H1 (cell line): ENCODE data around the gene DOCK1. TPM values are rescaled to one million over a fixed set of nuclear protein-coding genes. Genes with fewer than 3 reads are reported as not detected.

Experiments
- CTCF ChIA-PET: fragments of 300-600 bp; sonication (Branson Sonifier 250); formaldehyde crosslinking; loops from one replicate; lab custom pipeline; 2021; ENCODE audit not compliant: partially characterized antibody; lab: Charles Lee
- POLR2A ChIA-PET: fragments of 300-600 bp; sonication (Branson Sonifier 250); formaldehyde crosslinking; loops from one replicate; lab custom pipeline; 2021; ENCODE audit warnings: inconsistent platforms; ENCODE audit not compliant: partially characterized antibody; lab: Charles Lee
- DNase-seq, 2 experiments: peaks; one replicate each; pipeline versions ENCODE4 v3.0.0 to v3.0.0-alpha.2; 2010 to 2022; ENCODE audit warnings: low spot score in 2 of 2, low read depth in 1 of 2, mixed read lengths in 1 of 2
- FAIRE-seq: peaks from 2 replicates; lab custom pipeline; 2011; peaks lifted over from hg19 to GRCh38; lab: Jason Lieb, UNC
- H2AFZ ChIP-seq: 2 replicates; pipeline ENCODE4 v1.8.1; 2012; ENCODE audit warnings: low read length, inconsistent platforms
- H2AK5ac ChIP-seq: 2 replicates; pipeline ENCODE4 v1.6.1; 2013; ENCODE audit warnings: low read depth, low read length
- H2BK120ac ChIP-seq: replicated peaks from 2 replicates; pipeline ENCODE3; 2013; ENCODE audit warnings: low read depth, low read length, inconsistent platforms
- H2BK12ac ChIP-seq: 2 replicates; pipeline ENCODE4 v1.6.1; 2013; ENCODE audit warnings: low read depth, low read length
- H2BK15ac ChIP-seq: 2 replicates; pipeline ENCODE4 v1.6.1; 2013; ENCODE audit warnings: low read length
- H2BK20ac ChIP-seq: 2 replicates; pipeline ENCODE4 v1.6.1; 2013; ENCODE audit warnings: low read length
- H2BK5ac ChIP-seq: 2 replicates; pipeline ENCODE4 v1.6.1; 2013; ENCODE audit warnings: low read depth, low read length
- H3K14ac ChIP-seq: 2 replicates; pipeline ENCODE4 v1.6.1; 2013; ENCODE audit warnings: inconsistent platforms; ENCODE audit not compliant: insufficient read length
- H3K18ac ChIP-seq: 2 replicates; pipeline ENCODE4 v1.6.1; 2013; ENCODE audit warnings: low read length; ENCODE audit errors: extremely low read depth
- H3K23ac ChIP-seq: 2 replicates; pipeline ENCODE4 v1.6.1; 2013; ENCODE audit warnings: inconsistent platforms; ENCODE audit not compliant: insufficient read length
- H3K23me2 ChIP-seq: 2 replicates; pipeline ENCODE4 v1.6.1; 2013; ENCODE audit warnings: low read depth, low read length
- H3K27ac ChIP-seq: 2 replicates; pipeline ENCODE4 v1.6.1; 2011; ENCODE audit warnings: low read depth, low read length, inconsistent platforms
- H3K27me3 ChIP-seq, 4 experiments: replicated peaks in 1 of 4; 1 replicate in 1 of 4; 2 replicates in 3 of 4; pipeline versions ENCODE4 v1.6.1 to v1.8.1; 2011 to 2013; ENCODE audit warnings: low read length in 3 of 4, mild to moderate bottlenecking in 3 of 4, inconsistent platforms in 2 of 4, mixed read lengths in 2 of 4, moderate library complexity in 1 of 4; ENCODE audit not compliant: control insufficient read depth in 3 of 4, insufficient read depth in 3 of 4; ENCODE audit errors: extremely low read depth in 1 of 4
- H3K36me3 ChIP-seq, 4 experiments: 2 replicates each; pipeline versions ENCODE4 v1.6.1 to v1.8.1; 2011 to 2013; ENCODE audit warnings: mild to moderate bottlenecking in 4 of 4, low read length in 3 of 4, moderate library complexity in 2 of 4, control low read depth in 1 of 4, inconsistent platforms in 1 of 4; ENCODE audit not compliant: insufficient read depth in 4 of 4, control insufficient read depth in 2 of 4
- H3K4ac ChIP-seq: replicated peaks from 2 replicates; pipeline ENCODE3; 2013; ENCODE audit warnings: low read length, low read depth, mixed read lengths, inconsistent platforms; ENCODE audit not compliant: insufficient read length
- H3K4me1 ChIP-seq, 4 experiments: replicated peaks in 1 of 4; 1 replicate in 1 of 4; 2 replicates in 3 of 4; pipeline versions ENCODE4 v1.6.1 to v1.8.1; 2011 to 2013; ENCODE audit warnings: low read length in 3 of 4, inconsistent platforms in 2 of 4, mixed read lengths in 1 of 4; ENCODE audit not compliant: insufficient read depth in 4 of 4, control insufficient read depth in 3 of 4
- H3K4me2 ChIP-seq, 2 experiments: 2 replicates each; pipeline versions ENCODE4 v1.6.1 to v1.8.1; 2011 to 2013; ENCODE audit warnings: low read depth in 2 of 2, low read length in 2 of 2, control low read depth in 1 of 2, inconsistent platforms in 1 of 2, mild to moderate bottlenecking in 1 of 2; ENCODE audit not compliant: insufficient read depth in 1 of 2
- H3K4me3 ChIP-seq, 4 experiments: fragments of 200-600, 300-600 bp in 1 of 4; sonication (generic), shearing (Covaris generic), sonication (Bioruptor Twin) in 1 of 4; 2 replicates each; pipeline versions ENCODE4 v1.5.1 to v1.8.1; 2011 to 2016; ENCODE audit warnings: low read length in 4 of 4, low read depth in 3 of 4, control low read depth in 2 of 4, inconsistent platforms in 2 of 4, mild to moderate bottlenecking in 2 of 4, mixed read lengths in 1 of 4, moderate library complexity in 1 of 4; ENCODE audit not compliant: insufficient read depth in 2 of 4; ENCODE audit errors: extremely low read depth in 1 of 4
- H3K56ac ChIP-seq: replicated peaks from 2 replicates; pipeline ENCODE3; 2013; ENCODE audit warnings: low read depth, mild to moderate bottlenecking, mixed read lengths, low read length, inconsistent platforms; ENCODE audit not compliant: insufficient read length
- H3K79me1 ChIP-seq: 2 replicates; pipeline ENCODE4 v1.6.1; 2013; ENCODE audit warnings: low read depth, low read length, control low read depth
- H3K79me2 ChIP-seq, 2 experiments: 2 replicates each; pipeline versions ENCODE4 v1.6.1 to v1.8.1; 2012 to 2013; ENCODE audit warnings: low read length in 2 of 2, mild to moderate bottlenecking in 2 of 2, inconsistent platforms in 1 of 2; ENCODE audit not compliant: insufficient read depth in 2 of 2, control insufficient read depth in 1 of 2
- H3K9ac ChIP-seq, 4 experiments: replicated peaks in 1 of 4; 1 replicate in 1 of 4; 2 replicates in 3 of 4; pipeline versions ENCODE4 v1.6.1 to v1.8.1; 2011 to 2013; ENCODE audit warnings: low read depth in 3 of 4, low read length in 3 of 4, control low read depth in 2 of 4, mild to moderate bottlenecking in 2 of 4, moderate library complexity in 2 of 4, inconsistent platforms in 1 of 4; ENCODE audit errors: extremely low read depth in 1 of 4
- H3K9me3 ChIP-seq, 2 experiments: 2 replicates each; pipeline versions ENCODE4 v1.6.1 to v1.8.1; 2012 to 2013; ENCODE audit warnings: mild to moderate bottlenecking in 2 of 2, moderate library complexity in 2 of 2, control low read depth in 1 of 2, inconsistent platforms in 1 of 2, low read depth in 1 of 2, low read length in 1 of 2, mixed read lengths in 1 of 2; ENCODE audit not compliant: insufficient read depth in 2 of 2
- H4K20me1 ChIP-seq, 2 experiments: replicated peaks in 1 of 2; 2 replicates each; pipeline versions ENCODE3 to v1.8.1; 2011 to 2013; ENCODE audit warnings: inconsistent platforms in 2 of 2, low read length in 2 of 2, mild to moderate bottlenecking in 1 of 2; ENCODE audit not compliant: insufficient read depth in 2 of 2, control insufficient read depth in 1 of 2
- H4K5ac ChIP-seq: 2 replicates; pipeline ENCODE4 v1.6.1; 2013; ENCODE audit warnings: low read length, low read depth, mixed read lengths, inconsistent platforms; ENCODE audit not compliant: insufficient read length
- H4K8ac ChIP-seq: 2 replicates; pipeline ENCODE4 v1.8.0; 2013; ENCODE audit warnings: mild to moderate bottlenecking, moderate library complexity, low read length, inconsistent platforms; ENCODE audit not compliant: insufficient read depth; ENCODE audit errors: extremely low read depth
- H4K91ac ChIP-seq: replicated peaks from 2 replicates; pipeline ENCODE3; 2013; ENCODE audit warnings: low read length, mixed read lengths, inconsistent platforms; ENCODE audit not compliant: insufficient read length
- KDM4A ChIP-seq: IDR thresholded peaks from one replicate; pipeline ENCODE4 v1.7.1; 2012; ENCODE audit warnings: low read depth, mild to moderate bottlenecking, moderate library complexity, low read length, inconsistent platforms; ENCODE audit not compliant: severe bottlenecking
- RAD21 ChIP-seq, 2 experiments: IDR thresholded peaks in 1 of 2; conservative IDR thresholded peaks in 1 of 2; 2 replicates each; pipeline ENCODE4 v1.6.1; 2011; ENCODE audit warnings: low read depth in 2 of 2, low read length in 2 of 2, improper control_type of control experiment in 1 of 2, inconsistent platforms in 1 of 2, mild to moderate bottlenecking in 1 of 2, moderate library complexity in 1 of 2
- WGBS, 2 experiments: shearing (Covaris generic) in 1 of 2; methylation state at CpG; one replicate each; pipeline versions ENCODE4 v1.1.6 to v1.1.7; 2013 to 2015; ENCODE audit warnings: low lambda C conversion rate in 2 of 2, mixed read lengths in 2 of 2, inconsistent platforms in 1 of 2, low coverage in 1 of 2, missing lambda C conversion rate in 1 of 2; ENCODE audit not compliant: insufficient replicate concordance in 2 of 2, insufficient coverage in 1 of 2, insufficient read length in 1 of 2; ENCODE audit errors: extremely low coverage in 1 of 2, missing lambda C conversion rate in 1 of 2; 5-methylcytosine and 5-hydroxymethylcytosine counted together
- polyA plus RNA-seq, 7 experiments: library from polyadenylated mRNA; depleted of rRNA in 3 of 7; stranded (reverse) in 5 of 7; unstranded in 2 of 7; fragments of >200 nt in 5 of 7; fragments of 200-250 nt in 2 of 7; gene quantifications; 1 replicate in 5 of 7; 2 replicates in 1 of 7; 4 replicates in 1 of 7; pipeline versions ENCODE4 v1.2.1 to v1.2.3, GENCODE V29; 2011 to 2013; ENCODE audit warnings: missing spikeins in 2 of 7, mixed read lengths in 2 of 7
- total RNA-seq: library from RNA; stranded (reverse); fragmentation: NEBNext Ultra II Directional; extraction: Animal tissue kit (Norgen Biotek cat#: 25700); gene quantifications from 2 replicates; pipeline ENCODE4 v1.2.1, GENCODE V29; 2021
- TF ChIP-seq, protein P1 (sequence below), 3 experiments: IDR thresholded peaks; 1 replicate in 2 of 3; 2 replicates in 1 of 3; pipeline versions ENCODE4 v1.5.1 to v1.6.1; 2011; ENCODE audit warnings: low read length in 3 of 3, mild to moderate bottlenecking in 3 of 3, inconsistent platforms in 2 of 3, low read depth in 1 of 3, moderate library complexity in 1 of 3; ENCODE audit not compliant: insufficient read depth in 1 of 3; ENCODE audit errors: control extremely low read depth in 1 of 3

The DOCK1 gene
- total and polyA plus RNA-seq, 2 of the 8 experiments (the other 6 are each of a cell fraction or from before 2014, with no cell fraction given) = 11.6 to 53.0 TPM

DNA sequence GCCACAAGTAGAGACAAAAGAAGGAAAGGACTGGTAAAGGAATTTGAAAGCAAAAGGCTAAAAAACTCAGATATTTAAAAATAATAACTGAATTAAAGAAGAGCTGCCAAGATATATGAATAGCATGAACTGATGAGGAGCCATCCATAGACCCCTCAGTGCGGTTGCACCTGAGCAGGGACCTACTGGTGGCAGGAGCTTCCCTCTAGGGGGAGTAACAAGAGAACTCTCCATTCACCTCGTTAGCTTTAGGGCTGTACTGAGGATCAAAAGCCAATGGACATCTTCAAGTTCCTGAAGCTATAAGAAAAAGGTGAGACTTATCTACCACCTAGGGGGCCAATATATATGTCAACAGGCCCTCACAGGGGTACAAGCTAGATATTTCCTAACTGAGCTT, 27.8 kb upstream of the DOCK1 start:
- H3K18ac ChIP-seq = no peak overlapping the region
- DNase-seq (no peak), FAIRE-seq (no peak)
- no peak overlapping the region for H2BK12ac ChIP-seq
- no peak overlapping the region for H3K56ac ChIP-seq
- H4K91ac ChIP-seq = no peak overlapping the region
- no peak overlapping the region for H3K4me3 ChIP-seq
- H3K4ac ChIP-seq = no peak overlapping the region
- H3K79me1 ChIP-seq = no peaks in the 10 kb centered on the region
- no peak overlapping the region for H3K14ac ChIP-seq
- H3K4me2 ChIP-seq = no peak overlapping the region
- no peaks in the 10 kb centered on the region; a peak in 1 of 7 replicates for H3K27me3 ChIP-seq
- no peak overlapping the region for H3K9ac ChIP-seq
- H2BK15ac ChIP-seq = no peak overlapping the region
- H4K20me1 ChIP-seq = no peaks in the 10 kb centered on the region
- H3K27ac ChIP-seq = no peak overlapping the region
- no peak overlapping the region for H4K5ac ChIP-seq
- H2AK5ac ChIP-seq = no peak overlapping the region
- POLR2A ChIA-PET = no interaction called here
- H3K36me3 ChIP-seq = no peaks in the 10 kb centered on the region
- H3K4me1 ChIP-seq = peaks cover 0 to 4% (median 2%) of the 10 kb centered on the region in 4 experiments; a peak in 3 of 7 replicates
- 0 out of 2 replicates have a peak, but pooled peaks cover 2% of the 10 kb centered on the region for H3K23me2 ChIP-seq
- H2AFZ ChIP-seq = no peak overlapping the region
- no peak overlapping the region for H2BK120ac ChIP-seq
- no peak overlapping the region for H2BK20ac ChIP-seq
- no peak overlapping the region for H3K23ac ChIP-seq
- H3K79me2 ChIP-seq = no peaks in the 10 kb centered on the region
- no peak overlapping the region for H4K8ac ChIP-seq
- H3K9me3 ChIP-seq = no peaks in the 10 kb centered on the region
- TF ChIP-seq KDM4A (no peak), RAD21 (IDR thresholded peaks at IDR 0.05 in 1 of 2, conservative IDR thresholded peaks at IDR 0.05 in 1 of 2; ENCODE audit: low read depth in 2 of 2, low read length in 2 of 2) (peak in 1 of 2 experiments; percentile 21; a peak in 1 of 4 replicates)
- TF ChIP-seq, protein P1, sequence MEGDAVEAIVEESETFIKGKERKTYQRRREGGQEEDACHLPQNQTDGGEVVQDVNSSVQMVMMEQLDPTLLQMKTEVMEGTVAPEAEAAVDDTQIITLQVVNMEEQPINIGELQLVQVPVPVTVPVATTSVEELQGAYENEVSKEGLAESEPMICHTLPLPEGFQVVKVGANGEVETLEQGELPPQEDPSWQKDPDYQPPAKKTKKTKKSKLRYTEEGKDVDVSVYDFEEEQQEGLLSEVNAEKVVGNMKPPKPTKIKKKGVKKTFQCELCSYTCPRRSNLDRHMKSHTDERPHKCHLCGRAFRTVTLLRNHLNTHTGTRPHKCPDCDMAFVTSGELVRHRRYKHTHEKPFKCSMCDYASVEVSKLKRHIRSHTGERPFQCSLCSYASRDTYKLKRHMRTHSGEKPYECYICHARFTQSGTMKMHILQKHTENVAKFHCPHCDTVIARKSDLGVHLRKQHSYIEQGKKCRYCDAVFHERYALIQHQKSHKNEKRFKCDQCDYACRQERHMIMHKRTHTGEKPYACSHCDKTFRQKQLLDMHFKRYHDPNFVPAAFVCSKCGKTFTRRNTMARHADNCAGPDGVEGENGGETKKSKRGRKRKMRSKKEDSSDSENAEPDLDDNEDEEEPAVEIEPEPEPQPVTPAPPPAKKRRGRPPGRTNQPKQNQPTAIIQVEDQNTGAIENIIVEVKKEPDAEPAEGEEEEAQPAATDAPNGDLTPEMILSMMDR (IDR thresholded peaks at IDR 0.05; ENCODE audit: control extremely low read depth in 1 of 3, insufficient read depth in 1 of 3, low read depth in 1 of 3, low read length in 3 of 3) = peak in 2 of 3 experiments; percentile 10 to 17; a peak in 1 of 4 replicates
- CTCF ChIA-PET = interaction anchor here (0.5 to 0.9 kb wide), 3 partner anchors 41 to 170 kb away, joined by 3 to 4 read pairs (median 3); no protein-coding TSS in a partner anchor
- H2BK5ac ChIP-seq = no peak overlapping the region
- WGBS, 2 experiments = 76% methylated on average over 2 of the region's 2 CpGs; no CpG with 5 or more reads in 1 of the 2 experiments
